HG03439 (cell line): ENCODE results near the gene CFAP299.
A peak's percentile ranks its signal among the peaks of the same experiment; 100 is the strongest.

ENCODE experiments used
- ATAC-seq: cut with Tn5 transposase; IDR thresholded peaks from one replicate; pipeline ENCODE4 v1.9.1; 2021; ENCODE audit warnings: mild to moderate bottlenecking, moderate library complexity; ENCODE audit not compliant: unreplicated experiment

CFAP299 gene

DNA sequence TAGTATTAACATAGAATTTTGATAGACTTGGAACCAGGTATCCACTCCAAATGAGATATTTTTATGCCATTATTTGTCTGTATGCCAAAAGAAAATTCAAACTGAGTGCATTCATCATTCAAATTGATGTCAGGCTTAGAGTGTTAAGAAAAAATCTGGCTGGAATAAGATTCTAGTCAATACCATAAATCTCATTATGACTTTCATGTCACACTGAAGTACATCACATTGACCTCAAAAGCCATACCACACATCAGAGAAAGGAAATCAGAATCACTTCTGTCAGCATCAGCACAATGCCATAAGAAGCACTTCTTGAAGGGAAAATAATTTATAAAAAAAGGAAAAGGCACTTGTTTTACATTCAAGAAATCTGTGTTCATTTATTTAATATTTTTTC, 575.9 kb downstream of the CFAP299 start:
- ATAC-seq = no peak

DNA sequence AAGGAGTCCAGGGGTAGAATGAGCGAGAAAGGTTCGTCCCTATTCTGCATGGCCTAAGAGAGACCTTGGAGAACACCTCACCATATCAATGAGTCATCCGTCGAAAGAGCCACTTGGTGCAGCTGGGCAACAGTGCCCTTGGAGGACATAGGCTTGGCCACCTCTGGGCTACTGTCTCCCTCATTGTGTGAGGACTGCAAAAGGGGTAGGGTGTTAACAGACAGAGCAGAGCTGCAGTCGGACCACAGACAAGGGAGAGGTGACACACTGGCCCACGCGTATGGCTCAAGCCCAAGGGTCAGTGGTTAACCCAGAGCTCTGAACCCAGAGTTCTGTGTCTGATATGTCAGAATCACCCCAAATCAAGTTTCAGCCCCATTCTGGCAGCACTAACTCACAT, 576.8 kb downstream of the CFAP299 start:
- ATAC-seq = no peak

DNA sequence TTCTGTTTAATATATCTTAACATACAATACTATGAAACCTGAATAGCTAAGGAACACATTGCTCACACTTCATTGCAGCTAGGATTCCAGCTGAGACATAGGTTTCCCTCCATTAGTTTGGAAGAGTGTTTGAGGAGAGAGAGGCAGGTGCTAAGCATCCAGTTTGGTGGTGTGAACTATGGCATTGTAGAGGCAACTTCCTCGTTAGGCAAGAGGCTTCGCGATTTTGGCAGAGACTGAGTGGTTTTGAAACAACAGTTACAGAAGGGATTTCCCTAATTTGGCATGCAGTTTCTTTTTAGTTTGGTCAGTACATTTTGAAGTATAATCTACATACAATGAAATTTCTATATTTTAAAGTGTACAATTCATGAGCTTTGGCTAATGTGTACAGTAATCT, 577.9 kb downstream of the CFAP299 start:
- ATAC-seq = peak; percentile 91

DNA sequence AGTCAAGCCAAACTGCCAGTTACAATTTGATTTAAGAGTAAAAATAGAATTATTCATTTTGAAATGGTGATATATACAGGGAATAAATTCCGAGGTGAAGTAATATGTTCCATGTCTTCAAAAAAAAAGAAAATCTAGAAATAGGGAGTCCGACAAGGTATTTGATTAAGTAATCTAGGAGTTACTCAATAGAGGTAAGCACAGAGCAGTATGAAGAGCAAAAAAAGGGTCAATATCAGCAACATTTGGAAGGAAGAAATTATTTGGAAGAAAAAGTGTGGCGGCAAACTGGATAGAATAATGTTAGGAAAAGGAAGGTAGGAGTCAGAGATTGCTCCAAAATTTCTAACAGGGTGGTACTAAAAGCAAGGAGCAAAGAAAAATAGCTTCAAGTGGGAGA, 581.2 kb downstream of the CFAP299 start:
- no peak for ATAC-seq

DNA sequence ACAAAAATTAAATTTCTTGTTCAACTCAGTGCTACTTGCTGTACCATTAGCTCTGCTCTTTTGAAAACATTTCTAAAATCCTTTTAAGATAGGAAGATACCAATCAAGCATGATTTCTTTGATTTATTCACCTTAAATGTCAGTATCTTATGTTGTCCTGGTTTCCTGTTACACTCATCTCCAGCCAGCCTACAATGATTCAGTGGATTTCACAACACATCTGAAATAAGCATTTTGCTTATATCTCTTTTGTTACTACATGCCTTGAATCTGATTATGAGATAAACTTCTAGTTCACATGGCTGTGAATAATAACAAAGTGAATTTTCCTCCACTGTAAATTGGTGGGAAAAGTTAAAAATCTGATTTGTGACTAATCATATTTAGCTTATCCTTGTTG, 582.5 kb downstream of the CFAP299 start:
- no peak for ATAC-seq

DNA sequence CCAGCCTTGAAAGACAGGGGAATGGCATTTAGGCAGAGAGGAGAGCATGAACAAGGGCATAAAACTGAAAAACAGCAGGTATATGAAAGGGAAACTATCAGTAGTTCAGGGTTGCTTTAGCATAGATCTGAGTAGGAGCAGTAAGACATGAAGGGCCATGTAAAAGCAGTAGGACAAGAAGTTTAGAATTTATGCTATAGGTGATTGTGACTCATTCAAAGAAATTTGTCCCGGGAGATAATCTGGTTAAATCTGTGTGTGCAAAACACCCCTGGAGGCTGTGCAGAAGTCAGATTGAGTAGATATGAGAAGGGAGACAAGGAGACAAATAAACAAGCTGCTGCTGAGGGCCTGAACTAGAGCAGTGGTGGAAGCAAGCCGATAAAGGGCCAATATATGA, 585.9 kb downstream of the CFAP299 start:
- ATAC-seq = no peak

DNA sequence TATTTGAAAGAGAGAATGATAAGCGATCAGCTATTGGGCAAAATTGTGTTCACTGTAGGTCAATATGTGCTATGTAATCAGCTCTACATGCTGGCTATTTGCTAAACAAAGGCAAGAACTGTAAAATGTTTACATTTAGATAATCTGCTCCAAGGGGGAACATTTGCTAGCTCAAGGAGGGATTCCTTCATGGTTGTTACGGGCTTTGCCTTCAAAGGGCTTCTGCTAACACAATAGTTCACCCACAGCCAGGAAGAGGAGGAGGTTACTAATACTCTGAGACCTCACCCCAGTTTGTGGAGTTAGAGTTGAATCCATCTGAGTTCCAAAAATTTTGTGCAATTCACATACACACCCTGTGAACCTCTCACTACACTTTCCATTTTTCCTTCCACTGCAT, 587.4 kb downstream of the CFAP299 start:
- ATAC-seq = no peak

DNA sequence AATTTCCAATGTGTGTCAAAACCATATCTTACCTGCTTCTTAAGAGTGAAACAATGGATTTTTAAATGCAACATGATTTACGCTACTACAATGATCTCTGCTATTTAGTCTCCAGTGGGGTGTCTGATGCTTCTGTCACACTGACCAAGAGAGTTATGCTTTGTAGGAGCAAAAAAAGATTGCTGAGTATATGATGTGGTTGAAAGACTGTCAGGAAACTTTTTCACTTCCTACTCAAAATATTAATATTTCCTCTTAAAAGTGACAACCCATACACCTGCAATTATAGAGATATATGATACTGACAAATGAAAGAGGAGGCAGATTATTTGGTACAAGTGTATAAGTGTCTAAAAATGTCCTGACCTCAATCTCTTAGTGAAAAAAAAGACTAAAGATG, 589.8 kb downstream of the CFAP299 start:
- ATAC-seq = no peak

DNA sequence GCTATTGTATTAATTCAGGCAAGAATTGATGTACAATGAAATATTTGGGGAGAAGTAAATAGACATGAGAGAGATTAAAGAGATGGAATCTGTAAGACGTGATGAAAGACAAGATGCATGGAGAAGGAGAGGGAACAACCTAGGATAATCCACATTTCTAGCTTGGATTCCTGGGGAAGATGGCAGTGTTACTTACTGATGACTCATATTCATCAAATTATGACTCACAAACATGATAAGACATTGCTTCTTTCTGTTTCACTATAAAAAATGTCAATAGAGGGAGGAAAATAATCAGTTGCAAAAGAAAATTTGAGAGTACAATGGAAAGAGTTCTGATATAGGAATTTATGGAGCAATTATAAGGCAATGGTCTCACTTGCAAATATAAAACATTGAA, 590.9 kb downstream of the CFAP299 start:
- ATAC-seq = peak; percentile 65

DNA sequence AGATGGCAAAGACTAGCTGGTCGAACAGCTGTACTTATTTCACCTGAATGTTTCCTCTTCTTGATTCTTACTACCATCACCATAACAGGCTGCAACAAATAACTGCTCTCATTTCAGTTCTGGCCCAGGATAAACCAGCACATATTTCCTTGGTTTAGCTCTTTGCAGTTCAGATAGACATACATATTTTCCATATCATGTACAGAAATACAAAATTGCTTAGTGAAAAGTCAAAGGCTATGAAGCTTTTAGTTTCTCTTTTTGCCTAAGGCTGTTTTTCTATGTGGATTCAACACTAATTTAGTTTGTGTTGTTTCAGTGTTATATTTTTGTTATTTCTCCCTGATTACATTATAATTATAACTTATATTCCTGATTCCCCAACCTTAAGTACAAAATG, 591.4 kb downstream of the CFAP299 start:
- peak; percentile 25 for ATAC-seq

DNA sequence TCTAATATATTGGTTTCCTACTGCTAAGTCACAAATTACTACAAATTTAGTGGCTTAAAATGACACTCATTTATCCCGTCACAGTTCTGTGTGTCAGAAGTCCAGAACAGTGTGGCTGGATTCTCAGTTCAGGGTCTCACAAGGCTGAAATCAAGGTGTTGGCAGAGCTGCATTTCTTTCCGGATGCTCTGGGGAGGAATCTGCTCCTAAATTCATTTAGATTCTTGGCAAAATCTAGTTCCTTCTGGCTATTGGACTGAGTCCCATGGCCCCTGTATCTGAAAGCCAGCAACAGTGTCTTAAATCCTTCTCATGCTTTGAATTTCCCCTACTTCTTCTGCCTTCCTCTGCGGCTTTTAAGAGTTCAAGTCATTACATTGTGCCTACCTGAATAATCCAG, 591.9 kb downstream of the CFAP299 start:
- no peak for ATAC-seq

DNA sequence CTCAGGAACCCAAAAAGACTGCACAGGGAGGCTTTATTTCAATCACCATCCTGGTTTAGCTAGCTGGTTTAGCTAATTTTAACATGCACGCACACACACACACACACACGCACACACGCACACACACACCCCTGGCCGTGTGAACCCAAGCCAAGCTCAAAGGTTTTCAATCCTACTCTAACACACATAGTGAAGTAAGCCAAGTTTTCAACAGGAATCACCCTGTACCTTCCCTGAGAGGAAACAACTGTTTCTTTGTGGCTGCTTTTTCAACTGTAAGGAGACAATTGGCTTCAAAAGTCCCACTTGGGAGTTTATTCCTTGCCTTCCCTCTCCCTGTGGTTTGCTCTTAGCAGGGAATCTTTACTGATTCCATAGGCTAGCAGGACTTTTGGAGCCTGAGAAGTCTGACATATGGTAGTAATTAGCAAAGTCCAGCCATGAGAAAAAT, 596.1 kb downstream of the CFAP299 start:
- no peak for ATAC-seq

DNA sequence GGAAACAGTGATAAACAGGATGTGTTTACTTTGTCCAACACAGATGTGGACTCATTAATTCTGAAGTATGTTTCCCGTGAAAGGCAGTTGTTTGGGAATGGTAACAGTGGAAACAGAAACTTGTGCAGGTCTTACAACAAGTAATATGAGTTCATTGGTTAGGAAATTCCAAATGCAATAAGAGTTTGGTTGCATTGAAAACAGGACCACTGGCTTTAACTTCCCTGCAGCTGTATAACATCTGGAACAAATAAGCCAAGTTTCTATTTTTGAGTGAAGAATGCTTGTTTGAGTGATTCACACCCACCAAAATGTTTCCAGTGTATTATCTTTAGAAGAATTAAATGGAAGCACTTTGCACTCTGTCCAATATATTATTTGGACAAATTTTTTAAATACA, 612.6 kb downstream of the CFAP299 start:
- ATAC-seq = no peak

DNA sequence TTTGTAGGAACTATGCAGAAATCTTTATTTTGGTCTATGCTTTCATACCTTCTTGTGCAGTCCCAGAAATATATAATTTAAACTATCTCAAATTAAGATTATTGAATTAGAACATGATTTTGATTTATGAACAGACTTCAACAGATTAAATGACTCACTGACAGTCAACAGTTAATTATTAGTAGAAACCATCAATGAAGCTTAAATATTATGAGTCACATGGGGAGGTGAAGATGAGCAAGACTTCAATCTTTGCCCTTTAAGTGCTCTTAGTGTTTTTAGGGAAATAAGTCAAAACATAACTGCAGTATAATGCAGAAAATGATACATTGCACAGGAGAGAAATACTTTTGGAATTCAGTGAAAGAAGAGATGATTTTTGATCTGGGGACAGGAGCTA, 613.5 kb downstream of the CFAP299 start:
- ATAC-seq = no peak

DNA sequence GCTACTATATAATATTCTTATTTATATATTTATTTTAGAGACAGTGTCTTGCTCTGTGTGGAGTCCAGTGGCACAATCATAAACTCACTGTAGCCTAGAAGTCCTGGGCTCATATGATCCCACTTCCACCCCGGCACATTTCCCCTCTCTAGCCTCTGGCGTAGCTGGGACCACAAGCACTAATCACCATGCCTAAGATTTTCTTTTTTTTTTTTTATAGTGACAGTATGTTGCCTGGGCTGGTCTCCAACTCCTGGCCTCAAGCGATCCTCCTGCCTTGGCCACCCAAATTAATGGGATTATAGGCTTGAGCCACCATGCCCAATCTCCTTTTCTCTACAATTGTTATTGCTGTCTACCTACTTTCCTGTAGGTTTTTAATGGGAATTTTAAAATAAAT, 620.9 kb downstream of the CFAP299 start:
- ATAC-seq = no peak

DNA sequence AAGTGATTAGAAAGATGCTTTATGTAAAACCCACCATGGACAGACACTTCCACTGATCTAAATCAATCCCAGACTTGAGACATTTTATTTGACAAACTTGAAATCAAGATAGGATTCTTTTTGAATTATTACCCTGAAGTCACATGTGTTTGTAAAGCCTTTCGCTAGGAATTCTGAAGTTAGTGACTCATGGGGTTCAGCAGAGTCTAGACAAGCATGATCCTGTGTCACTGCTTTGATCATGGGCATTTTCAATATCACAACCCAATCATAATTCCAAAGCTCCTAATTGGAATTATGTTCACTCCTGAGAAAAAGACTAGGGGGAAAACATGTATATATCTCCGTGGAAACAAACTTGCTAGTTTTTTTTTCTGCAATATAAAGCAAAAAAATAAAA, 627.5 kb downstream of the CFAP299 start:
- ATAC-seq = no peak

DNA sequence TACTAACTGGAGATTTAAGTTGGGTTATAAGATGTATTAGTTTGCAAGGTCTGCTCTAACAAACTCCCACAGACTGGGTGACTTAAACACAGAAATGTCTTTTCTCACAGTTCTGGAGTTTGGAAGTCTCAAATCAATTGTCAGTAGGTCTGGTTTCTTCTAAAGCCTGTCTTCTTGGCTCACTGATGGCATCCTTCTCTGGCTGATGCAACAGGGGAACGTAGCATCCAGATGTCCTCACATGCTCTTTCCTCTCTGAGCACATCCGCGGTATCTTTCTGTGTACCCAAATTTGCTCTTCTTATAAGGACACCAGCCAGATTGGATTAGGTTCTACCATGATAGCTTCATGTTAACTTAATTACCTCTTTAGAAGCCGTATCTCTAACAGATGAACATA, 631.8 kb downstream of the CFAP299 start:
- no peak for ATAC-seq

DNA sequence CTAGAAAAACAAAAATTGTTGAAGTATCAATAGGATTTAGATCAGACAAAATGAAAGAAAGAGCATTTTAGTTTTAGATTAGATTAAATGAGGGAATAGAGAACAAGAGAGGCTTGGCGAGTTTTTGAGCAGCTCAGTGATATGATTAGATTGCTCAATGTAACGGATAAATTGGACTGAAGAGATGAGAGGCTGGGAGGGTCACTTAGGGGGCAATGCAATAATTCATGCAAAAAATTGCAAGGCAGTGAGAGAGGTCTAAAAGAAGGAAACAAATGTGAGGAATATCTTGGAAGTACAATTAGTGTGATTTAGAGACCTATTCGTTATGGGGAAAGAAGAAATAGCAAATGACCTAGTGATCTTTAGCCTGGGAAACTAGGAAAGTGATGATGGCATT, 644.7 kb downstream of the CFAP299 start:
- ATAC-seq = no peak

DNA sequence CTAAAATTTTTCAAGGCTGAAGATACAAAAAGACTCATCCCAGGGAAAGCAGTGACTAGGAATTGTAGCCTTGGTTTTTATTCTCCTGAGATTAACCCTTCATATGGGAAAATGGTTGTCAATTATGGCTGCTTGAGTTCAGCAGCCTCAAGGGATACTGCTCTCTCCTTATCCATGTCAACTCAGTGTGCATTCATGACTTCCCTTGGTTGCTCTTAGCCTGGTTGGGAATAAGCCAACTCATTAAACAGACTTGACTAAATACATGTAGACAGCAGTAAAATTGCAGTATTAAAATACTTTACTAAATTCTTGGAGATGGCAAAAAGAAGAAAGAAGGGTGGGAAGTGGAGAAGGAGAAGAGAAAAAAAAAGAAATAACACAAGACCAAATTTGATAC, 650.5 kb downstream of the CFAP299 start:
- no peak for ATAC-seq

DNA sequence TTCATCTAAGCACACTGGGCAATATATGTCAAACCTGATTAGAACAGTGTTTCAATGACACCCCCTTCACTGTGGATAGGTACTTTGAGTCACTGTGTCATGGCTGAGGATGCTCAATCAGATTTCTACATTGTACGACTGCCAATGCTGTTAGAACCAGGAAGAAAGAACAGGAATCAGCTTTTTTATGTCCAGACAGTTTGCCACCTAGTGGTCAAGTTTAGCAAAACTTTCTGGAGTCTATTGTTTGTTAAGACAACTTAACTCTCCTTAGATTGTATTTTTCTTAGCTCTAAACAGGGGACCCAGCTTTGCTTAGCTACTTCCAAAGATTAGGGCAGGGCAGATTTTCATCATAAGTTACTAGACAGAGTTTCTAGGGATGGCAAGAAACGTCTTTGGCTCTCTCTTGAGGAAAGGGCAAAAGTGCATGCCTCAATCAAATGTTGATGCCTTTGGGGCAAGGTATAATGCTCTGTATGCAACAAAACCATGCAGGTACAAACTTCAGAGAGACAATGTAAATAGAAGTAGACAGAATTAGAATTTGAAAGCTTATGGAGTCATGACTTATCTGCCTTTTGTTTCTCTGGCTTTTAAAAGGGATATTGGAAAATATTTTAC, 654.5 kb downstream of the CFAP299 start:
- no peak for ATAC-seq

DNA sequence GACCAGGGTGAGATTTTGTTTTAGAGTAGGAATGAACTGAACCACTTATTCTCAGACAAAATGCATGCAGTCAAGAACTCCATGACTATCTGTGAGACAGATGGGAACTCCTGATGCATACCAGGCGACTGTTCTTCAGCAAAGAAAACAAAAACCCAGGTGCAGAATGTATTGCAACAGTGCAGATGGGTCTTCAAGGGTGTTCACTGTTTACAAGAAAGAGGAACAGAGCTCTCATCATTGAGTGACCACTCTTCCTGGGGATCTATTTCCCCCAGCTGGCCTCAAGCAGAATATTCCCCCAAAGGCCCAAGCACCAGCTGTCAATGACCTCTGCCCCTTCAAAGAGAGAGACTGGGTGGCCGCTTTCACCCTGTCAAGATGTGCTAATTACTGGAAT, 655.3 kb downstream of the CFAP299 start:
- no peak for ATAC-seq

DNA sequence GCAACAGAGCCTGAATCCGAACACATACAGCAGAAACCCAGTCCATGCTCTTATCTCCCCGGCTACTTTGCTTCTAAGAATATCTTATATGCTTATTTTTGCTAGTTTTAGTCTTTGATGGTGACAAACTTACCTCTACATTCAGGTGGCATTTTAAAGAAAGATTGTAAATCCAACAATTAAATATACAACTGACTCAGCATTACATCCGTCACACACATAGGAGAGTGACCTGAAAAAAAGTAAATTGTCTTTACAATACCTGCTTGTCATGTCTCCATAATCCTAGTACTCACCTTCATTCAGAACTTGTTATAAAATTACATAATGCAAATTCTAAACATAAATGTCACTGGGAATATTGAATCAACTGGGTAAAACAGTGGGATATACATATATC, 664.4 kb downstream of the CFAP299 start:
- ATAC-seq = no peak

DNA sequence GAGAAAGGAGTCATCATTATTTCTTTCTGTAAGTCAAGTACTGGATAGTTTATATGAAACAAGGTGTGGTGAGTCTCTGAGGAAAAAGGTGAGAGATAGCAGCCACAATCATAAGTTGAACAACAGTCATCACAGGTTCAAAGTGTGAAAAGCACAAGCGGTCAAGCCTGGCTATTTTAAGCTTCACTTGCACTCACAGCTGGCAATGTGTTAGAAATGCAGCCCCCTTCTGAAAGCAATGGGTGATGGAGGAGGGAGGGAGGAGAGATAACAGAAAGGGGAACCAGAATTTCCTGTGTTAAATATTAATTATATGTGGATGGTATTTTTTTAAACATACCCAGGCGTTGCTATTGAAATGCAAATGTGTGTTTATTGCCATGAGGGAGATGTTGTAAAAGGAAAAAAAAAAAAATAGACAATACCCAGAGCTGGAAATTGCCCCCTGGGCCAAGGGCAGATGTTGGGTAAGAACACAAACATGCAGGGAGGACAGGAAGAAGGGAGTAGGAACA, 668.1 kb downstream of the CFAP299 start:
- peak; percentile 87 for ATAC-seq
